PC-9 (cell line): ENCODE data around the gene MAP3K4.

Experiments used
- EZH2 ChIP-seq: fragments of 200-600 bp; sonication (generic); IDR thresholded peaks from 2 replicates; pipeline ENCODE4 v1.8.0; 2017; ENCODE audit warnings: antibody characterized with exemption, low read depth
- TF ChIP-seq, protein P1 (sequence below): fragments of 200-600 bp; sonication (generic); conservative IDR thresholded peaks from 2 replicates; pipeline ENCODE4 v1.6.1; 2017; ENCODE audit warnings: mixed run types, antibody characterized with exemption, mild to moderate bottlenecking, moderate library complexity

DNA sequence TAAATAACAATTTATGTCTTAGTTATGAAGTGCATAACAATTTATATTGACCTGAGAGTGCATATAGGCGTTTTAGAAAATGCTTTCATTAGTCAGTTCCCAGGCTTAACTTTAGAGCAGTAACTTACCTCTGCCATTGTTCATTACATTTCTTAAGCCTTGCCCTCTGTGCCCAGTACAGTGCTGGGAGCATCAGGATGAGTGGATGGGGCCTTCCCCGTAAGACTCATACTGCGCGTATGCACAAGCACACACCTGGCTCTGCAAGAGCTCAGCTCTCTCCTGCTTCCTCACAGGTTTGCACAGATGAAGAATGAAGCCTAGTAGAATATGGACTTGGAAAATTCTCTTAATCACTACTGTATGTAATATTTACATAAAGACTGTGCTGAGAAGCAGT is 125.0 kb downstream of the MAP3K4 start:
- no peak for TF ChIP-seq EZH2
- TF ChIP-seq, protein P1, sequence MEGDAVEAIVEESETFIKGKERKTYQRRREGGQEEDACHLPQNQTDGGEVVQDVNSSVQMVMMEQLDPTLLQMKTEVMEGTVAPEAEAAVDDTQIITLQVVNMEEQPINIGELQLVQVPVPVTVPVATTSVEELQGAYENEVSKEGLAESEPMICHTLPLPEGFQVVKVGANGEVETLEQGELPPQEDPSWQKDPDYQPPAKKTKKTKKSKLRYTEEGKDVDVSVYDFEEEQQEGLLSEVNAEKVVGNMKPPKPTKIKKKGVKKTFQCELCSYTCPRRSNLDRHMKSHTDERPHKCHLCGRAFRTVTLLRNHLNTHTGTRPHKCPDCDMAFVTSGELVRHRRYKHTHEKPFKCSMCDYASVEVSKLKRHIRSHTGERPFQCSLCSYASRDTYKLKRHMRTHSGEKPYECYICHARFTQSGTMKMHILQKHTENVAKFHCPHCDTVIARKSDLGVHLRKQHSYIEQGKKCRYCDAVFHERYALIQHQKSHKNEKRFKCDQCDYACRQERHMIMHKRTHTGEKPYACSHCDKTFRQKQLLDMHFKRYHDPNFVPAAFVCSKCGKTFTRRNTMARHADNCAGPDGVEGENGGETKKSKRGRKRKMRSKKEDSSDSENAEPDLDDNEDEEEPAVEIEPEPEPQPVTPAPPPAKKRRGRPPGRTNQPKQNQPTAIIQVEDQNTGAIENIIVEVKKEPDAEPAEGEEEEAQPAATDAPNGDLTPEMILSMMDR: no peak
